CD4-positive, CD25-positive, alpha-beta regulatory T cell (primary cell): ENCODE data around the gene LRRC32. TPM values are rescaled to one million over a fixed set of nuclear protein-coding genes. Genes with fewer than 3 reads are reported as not detected.
"Not testable (repeated sequence)": the region's sequence is repeated elsewhere in the genome, so short reads cannot be mapped to it uniquely, and the experiment has no call there.

Source experiments
- ATAC-seq, 2 donors: fragments of 150-1000 bp; cut with Tn5 transposase; one replicate each; pipeline ENCODE4 v1.10.0; 2021; ENCODE audit warnings: low read depth in 2 of 2, moderate number of reproducible peaks in 2 of 2, moderate library complexity in 1 of 2
- DNase-seq, 3 donors: peaks; one replicate each; pipeline versions ENCODE4 v3.0.0 to v3.0.0-alpha.2; 2012 to 2022; ENCODE audit warnings: mixed read lengths in 1 of 3
- H3K27ac ChIP-seq: one replicate; pipeline ENCODE4 v1.7.0; 2013; ENCODE audit warnings: mild to moderate bottlenecking, low read length; ENCODE audit not compliant: insufficient read depth, poor library complexity, severe bottlenecking
- H3K27me3 ChIP-seq: one replicate; pipeline ENCODE4 v1.7.0; 2013; ENCODE audit warnings: low read length; ENCODE audit not compliant: control insufficient read depth, insufficient read depth
- H3K36me3 ChIP-seq: one replicate; pipeline ENCODE4 v1.7.0; 2013; ENCODE audit warnings: mild to moderate bottlenecking, low read length, moderate library complexity; ENCODE audit not compliant: control insufficient read depth, insufficient read depth
- H3K4me1 ChIP-seq: 2 replicates; pipeline ENCODE4 v1.7.0; 2013; ENCODE audit warnings: mild to moderate bottlenecking, low read length; ENCODE audit not compliant: insufficient read depth, control insufficient read depth, poor library complexity, severe bottlenecking
- H3K4me3 ChIP-seq: one replicate; pipeline ENCODE4 v1.7.0; 2013; ENCODE audit warnings: low read depth, mild to moderate bottlenecking, low read length, moderate library complexity
- H3K9me3 ChIP-seq, 2 experiments: 1 replicate in 1 of 2; 2 replicates in 1 of 2; pipeline ENCODE4 v1.7.0; 2013; ENCODE audit warnings: low read length in 2 of 2, mild to moderate bottlenecking in 1 of 2, moderate library complexity in 1 of 2; ENCODE audit not compliant: control insufficient read depth in 2 of 2
- H3K27ac Mint-ChIP-seq, 3 donors: one replicate each; pipeline ENCODE4 v1.8.0; 2020 to 2022; ENCODE audit warnings: mild to moderate bottlenecking in 3 of 3, mixed read lengths in 3 of 3, moderate library complexity in 2 of 3
- H3K27me3 Mint-ChIP-seq: one replicate; pipeline ENCODE4 v1.8.0; 2022; ENCODE audit warnings: mild to moderate bottlenecking, mixed read lengths
- H3K36me3 Mint-ChIP-seq: one replicate; pipeline ENCODE4 v1.8.0; 2020; ENCODE audit warnings: mixed read lengths
- H3K4me1 Mint-ChIP-seq, 4 donors: one replicate each; pipeline ENCODE4 v1.8.0; 2020 to 2022; ENCODE audit warnings: mixed read lengths in 4 of 4, mild to moderate bottlenecking in 1 of 4
- H3K4me3 Mint-ChIP-seq, 4 donors: one replicate each; pipeline ENCODE4 v1.8.0; 2020 to 2022; ENCODE audit warnings: mild to moderate bottlenecking in 4 of 4, mixed read lengths in 4 of 4, moderate library complexity in 3 of 4
- H3K9me3 Mint-ChIP-seq, 7 donors: one replicate each; pipeline ENCODE4 v1.8.0; 2020 to 2022; ENCODE audit warnings: mixed read lengths in 7 of 7, mild to moderate bottlenecking in 3 of 7, moderate library complexity in 2 of 7
- polyA plus RNA-seq, 4 donors: library from polyadenylated mRNA; unstranded; fragments of 300-500 nt; fragmentation: Illumina TruSeq; gene quantifications; one replicate each; pipeline ENCODE4 v1.2.3, GENCODE V29; 2021
- total RNA-seq: library from RNA; stranded (reverse); gene quantifications from one replicate; pipeline ENCODE4 v1.2.3, GENCODE V29; 2022

Gene LRRC32
- total and polyA plus RNA-seq, 5 donors from 2014 or later: 5.0 to 71.4 (median 6.2) TPM

GRCh38 chr11:76619801-76620200, 50.7 kb downstream of the LRRC32 start:
- H3K27ac ChIP-seq, H3K4me3 Mint-ChIP-seq, H3K4me3 ChIP-seq, H3K36me3 ChIP-seq, H3K27me3 Mint-ChIP-seq, H3K27ac Mint-ChIP-seq, H3K9me3 Mint-ChIP-seq, H3K27me3 ChIP-seq, H3K9me3 ChIP-seq, H3K4me1 ChIP-seq, ATAC-seq, H3K4me1 Mint-ChIP-seq, DNase-seq, H3K36me3 Mint-ChIP-seq: not testable (repeated sequence)

DNA sequence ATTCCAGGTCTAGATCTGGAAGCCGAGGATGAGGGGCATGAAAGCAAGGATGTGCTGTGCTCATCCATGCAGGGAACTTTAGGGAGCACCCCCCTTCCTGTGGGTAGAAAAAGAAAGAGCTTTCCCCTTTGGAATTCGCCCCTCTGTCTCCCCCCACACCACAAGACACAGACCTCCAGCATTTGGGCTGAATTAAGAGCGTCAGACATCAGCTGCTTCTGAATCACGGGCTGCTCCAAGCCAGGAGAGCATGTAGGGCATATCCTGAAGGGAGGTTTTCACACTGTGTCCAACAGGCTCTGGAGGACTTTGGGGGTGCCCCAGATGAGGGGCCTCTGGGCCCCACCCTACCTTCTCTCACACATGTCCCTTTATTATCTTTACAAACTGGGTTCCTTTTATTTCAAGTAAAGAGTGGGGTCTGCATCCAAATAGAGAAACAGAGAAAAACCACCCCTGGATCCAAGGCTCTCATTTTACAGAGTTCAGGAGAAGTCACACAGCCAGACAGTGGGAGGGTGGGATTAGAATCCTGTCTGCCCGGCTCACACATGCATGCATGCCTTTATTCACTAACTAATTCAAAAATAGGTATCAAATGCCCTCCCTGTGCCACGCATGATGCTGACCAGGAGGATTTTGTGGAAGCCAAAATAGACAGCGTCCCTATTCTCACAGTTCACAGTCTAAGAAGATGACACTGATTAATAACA, 52.8 kb downstream of the LRRC32 start:
- H3K4me1 Mint-ChIP-seq: no peaks in the 10 kb centered on the region
- Histone ChIP-seq H3K4me3 (no peak overlapping the region), H3K27ac (no peak overlapping the region), H3K36me3 (no peaks in the 10 kb centered on the region), H3K9me3 (peaks cover 0 to 3% of the 10 kb centered on the region in 2 experiments), H3K27me3 (no peaks in the 10 kb centered on the region), H3K4me1 (no peaks in the 10 kb centered on the region)
- H3K27me3 Mint-ChIP-seq: no peaks in the 10 kb centered on the region
- DNase-seq (no peak), ATAC-seq (no peak)
- H3K4me3 Mint-ChIP-seq: no peak overlapping the region
- peaks cover 0 to 6% (median 0%) of the 10 kb centered on the region in 7 donors for H3K9me3 Mint-ChIP-seq
- H3K27ac Mint-ChIP-seq: no peak overlapping the region
- no peaks in the 10 kb centered on the region for H3K36me3 Mint-ChIP-seq

DNA sequence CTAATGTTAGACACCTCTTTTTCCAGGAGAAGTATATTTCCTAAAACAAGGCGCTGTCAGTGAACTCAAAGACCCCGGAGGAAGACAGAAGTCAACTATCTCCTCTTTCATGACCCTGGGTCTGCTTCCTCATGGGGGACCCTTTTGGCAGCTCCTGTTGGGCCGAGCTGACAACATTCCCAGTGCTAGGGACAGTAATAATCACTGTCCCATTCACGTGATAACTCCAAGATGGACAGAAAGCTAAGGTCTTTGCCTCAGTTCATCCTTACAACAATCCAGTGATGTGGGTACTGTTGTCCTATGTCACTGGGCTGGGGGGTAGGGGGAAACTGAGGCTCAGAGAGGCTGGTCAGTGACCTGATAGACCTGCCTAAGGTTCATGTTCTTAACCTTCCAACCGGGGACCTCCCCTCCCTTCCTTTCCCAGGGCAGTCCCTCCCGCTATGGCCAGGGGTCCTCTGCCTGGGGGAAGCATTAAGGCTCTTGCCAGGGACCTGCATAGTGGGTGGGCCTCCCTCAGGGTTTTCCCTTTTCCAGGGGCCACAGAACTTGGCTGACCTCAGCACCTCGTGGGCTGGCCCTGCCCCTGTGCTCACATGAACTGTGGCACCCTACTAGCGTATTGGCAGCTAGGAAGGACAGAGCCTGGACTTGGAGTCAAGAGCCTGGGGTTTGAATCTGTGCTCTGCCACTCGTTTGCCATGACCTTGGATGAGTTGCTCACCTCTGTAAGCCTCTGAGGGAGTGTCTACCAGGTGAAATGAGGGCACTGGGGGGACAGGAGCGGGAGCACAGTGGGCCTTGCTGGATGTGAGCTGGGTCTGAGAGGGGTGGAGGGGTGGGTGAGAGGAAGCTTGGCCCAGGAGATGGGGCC, 53.6 kb downstream of the LRRC32 start:
- H3K27ac Mint-ChIP-seq: no peak overlapping the region
- no peak for DNase-seq
- no peaks in the 10 kb centered on the region for H3K36me3 ChIP-seq

GRCh38 chr11:76615950-76616349, 54.6 kb downstream of the LRRC32 start:
- H3K9me3 Mint-ChIP-seq: peaks cover 0 to 6% (median 0%) of the 10 kb centered on the region in 7 donors
- DNase-seq: no peak

More for the DNA sequence above, 53.6 kb downstream of the LRRC32 start:
- Histone ChIP-seq H3K4me1 (no peaks in the 10 kb centered on the region), H3K27me3 (no peaks in the 10 kb centered on the region), H3K27ac (no peak overlapping the region), H3K9me3 (peaks cover 0 to 3% of the 10 kb centered on the region in 2 experiments), H3K4me3 (no peak overlapping the region)
- peaks cover 0 to 6% (median 0%) of the 10 kb centered on the region in 7 donors for H3K9me3 Mint-ChIP-seq
- H3K27me3 Mint-ChIP-seq: no peaks in the 10 kb centered on the region
- no peaks in the 10 kb centered on the region for H3K4me1 Mint-ChIP-seq
- no peak for ATAC-seq
- no peak overlapping the region for H3K4me3 Mint-ChIP-seq
- no peaks in the 10 kb centered on the region for H3K36me3 Mint-ChIP-seq

GRCh38 chr11:76614471-76615179, 55.9 kb downstream of the LRRC32 start:
- Histone ChIP-seq H3K4me3 (no peak overlapping the region), H3K36me3 (no peaks in the 10 kb centered on the region), H3K9me3 (peaks cover 0 to 3% of the 10 kb centered on the region in 2 experiments), H3K27me3 (no peaks in the 10 kb centered on the region), H3K4me1 (no peaks in the 10 kb centered on the region), H3K27ac (no peak overlapping the region)
- no peak overlapping the region for H3K4me3 Mint-ChIP-seq
- no peak overlapping the region for H3K27ac Mint-ChIP-seq
- no peaks in the 10 kb centered on the region for H3K27me3 Mint-ChIP-seq
- H3K36me3 Mint-ChIP-seq: no peaks in the 10 kb centered on the region
- no peak for ATAC-seq
- peaks cover 0 to 6% (median 0%) of the 10 kb centered on the region in 7 donors for H3K9me3 Mint-ChIP-seq
- H3K4me1 Mint-ChIP-seq: no peaks in the 10 kb centered on the region
- no peak for DNase-seq

More at GRCh38 chr11:76615950-76616349, 54.6 kb downstream of the LRRC32 start:
- no peaks in the 10 kb centered on the region for H3K4me1 ChIP-seq
- no peak for ATAC-seq
- no peak overlapping the region for H3K4me3 ChIP-seq
- H3K9me3 ChIP-seq: peaks cover 0 to 3% of the 10 kb centered on the region in 2 experiments
- no peaks in the 10 kb centered on the region for H3K27me3 ChIP-seq
- no peaks in the 10 kb centered on the region for H3K36me3 Mint-ChIP-seq
- H3K27ac Mint-ChIP-seq: no peak overlapping the region
- H3K4me1 Mint-ChIP-seq: no peaks in the 10 kb centered on the region
- H3K27ac ChIP-seq: no peak overlapping the region
- no peak overlapping the region for H3K4me3 Mint-ChIP-seq
- H3K36me3 ChIP-seq: no peaks in the 10 kb centered on the region
- H3K27me3 Mint-ChIP-seq: no peaks in the 10 kb centered on the region

- Histone ChIP-seq H3K9me3 (peaks cover 0 to 3% of the 10 kb centered on the region in 2 experiments), H3K36me3 (no peaks in the 10 kb centered on the region), H3K27ac (no peak overlapping the region), H3K27me3 (no peaks in the 10 kb centered on the region), H3K4me3 (no peak overlapping the region), H3K4me1 (no peaks in the 10 kb centered on the region)
- DNase-seq (no peak), ATAC-seq (no peak)
- Mint-ChIP-seq H3K9me3 (peaks cover 0 to 4% (median 0%) of the 10 kb centered on the region in 7 donors), H3K27me3 (no peaks in the 10 kb centered on the region), H3K27ac (peak overlapping the region in 2 of 3 donors; percentile 33 to 97), H3K36me3 (no peaks in the 10 kb centered on the region), H3K4me1 (no peaks in the 10 kb centered on the region), H3K4me3 (no peak overlapping the region)
Observed at GRCh38 chr11:76613901-76614300, 56.6 kb downstream of the LRRC32 start.

DNA sequence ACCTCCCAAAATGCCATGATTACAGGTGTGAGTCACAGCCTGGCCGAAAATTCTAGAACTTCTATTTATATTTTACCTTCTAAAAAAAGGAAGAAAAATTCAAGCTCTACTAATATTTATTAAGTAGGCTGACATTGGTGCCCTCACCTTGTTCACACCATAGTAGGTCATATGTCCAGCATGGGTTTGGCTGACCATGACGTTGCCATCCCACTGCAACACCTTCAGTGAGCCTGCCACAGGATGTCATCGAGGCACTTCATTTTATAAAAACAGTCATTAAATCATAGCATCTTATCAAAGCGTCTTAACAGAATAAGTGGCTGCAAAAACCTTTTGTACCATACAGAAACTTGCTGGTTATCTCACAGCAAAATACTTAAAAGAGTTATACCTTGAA, 58.3 kb downstream of the LRRC32 start:
- no peaks in the 10 kb centered on the region for H3K27me3 ChIP-seq
- no peak for ATAC-seq
- Mint-ChIP-seq H3K27me3 (no peaks in the 10 kb centered on the region), H3K27ac (peak overlapping the region in 1 of 3 donors; percentile 63), H3K9me3 (no peaks in the 10 kb centered on the region), H3K4me3 (no peak overlapping the region), H3K36me3 (no peaks in the 10 kb centered on the region), H3K4me1 (no peaks in the 10 kb centered on the region)
- H3K27ac ChIP-seq: no peak overlapping the region
- no peaks in the 10 kb centered on the region for H3K4me1 ChIP-seq
- no peak overlapping the region for H3K4me3 ChIP-seq
- no peaks in the 10 kb centered on the region for H3K36me3 ChIP-seq
- no peaks in the 10 kb centered on the region for H3K9me3 ChIP-seq
- DNase-seq: no peak
